Measurements from ENCODE around the gene PTPRD. TPM values are rescaled to one million over a fixed set of nuclear protein-coding genes. Genes with fewer than 3 reads are reported as not detected.

Gene PTPRD
- total RNA-seq, 2 donors from 2014 or later = 60.1 to 75.7 TPM

- H3K9me3 ChIP-seq = no peaks in the 10 kb centered on the region
- H3K4me3 ChIP-seq = no peak overlapping the region
- no peak overlapping the region for H3K9ac ChIP-seq (ENCODE audit: low read depth in 2 of 2, low read length in 2 of 2)
- no peaks in the 10 kb centered on the region for H3K4me1 ChIP-seq
- intact Hi-C loops (cut with DNase I) = no loop called here
- DNase-seq = no peak
- no peaks in the 10 kb centered on the region for H3K27me3 ChIP-seq
- H3K36me3 ChIP-seq = no peaks in the 10 kb centered on the region
- no peak overlapping the region for H3K27ac ChIP-seq
- TF ChIP-seq CTCF (IDR thresholded peaks at IDR 0.05) = no peak
Observed at GRCh38 chr9:8673830-8674229, 1939.0 kb downstream of the PTPRD start.

GRCh38 chr9:8670751-8671150 lies 1942.1 kb downstream of the PTPRD start:
- Histone ChIP-seq H3K4me3 (no peak overlapping the region), H3K9me3 (no peaks in the 10 kb centered on the region), H3K27ac (no peak overlapping the region), H3K36me3 (no peaks in the 10 kb centered on the region), H3K4me1 (no peaks in the 10 kb centered on the region), H3K27me3 (no peaks in the 10 kb centered on the region), H3K9ac (ENCODE audit: low read depth in 2 of 2, low read length in 2 of 2) (no peak overlapping the region)
- DNase-seq = no peak
- TF ChIP-seq CTCF (IDR thresholded peaks at IDR 0.05) = no peak
- intact Hi-C loops (cut with DNase I) = no loop called here

- TF ChIP-seq CTCF (IDR thresholded peaks at IDR 0.05) = no peak
- no peaks in the 10 kb centered on the region for H3K27me3 ChIP-seq
- intact Hi-C loops (cut with DNase I) = loop anchor here (10.0 kb wide), 1 partner anchor 46 kb away; no protein-coding TSS in a partner anchor
- H3K27ac ChIP-seq = no peak overlapping the region
- no peaks in the 10 kb centered on the region for H3K36me3 ChIP-seq
- H3K9ac ChIP-seq (ENCODE audit: low read depth in 2 of 2, low read length in 2 of 2) = no peak overlapping the region
- no peaks in the 10 kb centered on the region for H3K9me3 ChIP-seq
- no peak overlapping the region for H3K4me3 ChIP-seq
- no peak for DNase-seq
- no peaks in the 10 kb centered on the region for H3K4me1 ChIP-seq
Observed at GRCh38 chr9:8668751-8669150, 1944.1 kb downstream of the PTPRD start.

GRCh38 chr9:8668231-8668630 lies 1944.6 kb downstream of the PTPRD start:
- H3K4me1 ChIP-seq = no peaks in the 10 kb centered on the region
- H3K27me3 ChIP-seq = no peaks in the 10 kb centered on the region
- H3K27ac ChIP-seq = no peak overlapping the region
- H3K36me3 ChIP-seq = no peaks in the 10 kb centered on the region
- no peak for TF ChIP-seq CTCF (IDR thresholded peaks at IDR 0.05)
- no peaks in the 10 kb centered on the region for H3K9me3 ChIP-seq
- no peak overlapping the region for H3K4me3 ChIP-seq
- no peak overlapping the region for H3K9ac ChIP-seq (ENCODE audit: low read depth in 2 of 2, low read length in 2 of 2)
- no peak for DNase-seq
- intact Hi-C loops (cut with DNase I) = loop anchor here (10.0 kb wide), 1 partner anchor 47 kb away; no protein-coding TSS in a partner anchor

- Histone ChIP-seq H3K27me3 (no peaks in the 10 kb centered on the region), H3K9ac (ENCODE audit: low read depth in 2 of 2, low read length in 2 of 2) (no peak overlapping the region), H3K36me3 (no peaks in the 10 kb centered on the region), H3K27ac (no peak overlapping the region), H3K4me1 (no peaks in the 10 kb centered on the region), H3K4me3 (no peak overlapping the region), H3K9me3 (no peaks in the 10 kb centered on the region)
- DNase-seq = no peak
- intact Hi-C loops (cut with DNase I) = loop anchor here (10.0 kb wide), 1 partner anchor 49 kb away; no protein-coding TSS in a partner anchor
- no peak for TF ChIP-seq CTCF (IDR thresholded peaks at IDR 0.05)
Observed at GRCh38 chr9:8666060-8666459, 1946.7 kb downstream of the PTPRD start.
